Ureter (tissue), 1 donor: Measurements from ENCODE around the gene DNAJC17. TPM values are rescaled to one million over a fixed set of nuclear protein-coding genes. Genes with fewer than 3 reads are reported as not detected.

Source experiments
- DNase-seq: peaks from one replicate; pipeline ENCODE4 v3.0.0-alpha.2; 2020; ENCODE audit warnings: low spot score
- total RNA-seq: library from RNA; stranded (reverse); gene quantifications from one replicate; pipeline ENCODE4 v1.2.4, GENCODE V29; 2023
- donor health status: DM: yes; HTN: yes; CAD: no.

Gene DNAJC17
- total RNA-seq, 1 donor from 2014 or later, result 51.3 TPM

GRCh38 chr15:40743485-40743901 lies 63.8 kb downstream of the DNAJC17 start:
- DNase-seq, result no peak

GRCh38 chr15:40739854-40740253 lies 67.4 kb downstream of the DNAJC17 start:
- no peak for DNase-seq

- DNase-seq, result no peak
These were observed 68.2 kb downstream of the DNAJC17 start for GRCh38 chr15:40739047-40739446.

- no peak for DNase-seq
These were observed 70.2 kb downstream of the DNAJC17 start for GRCh38 chr15:40737048-40737447.

GRCh38 chr15:40736575-40736974 lies 70.7 kb downstream of the DNAJC17 start:
- no peak for DNase-seq

GRCh38 chr15:40731034-40731433 lies 76.2 kb downstream of the DNAJC17 start:
- no peak for DNase-seq

- no peak for DNase-seq
These were observed 83.4 kb downstream of the DNAJC17 start for GRCh38 chr15:40723919-40724318.

GRCh38 chr15:40722934-40723333 lies 84.3 kb downstream of the DNAJC17 start:
- no peak for DNase-seq

GRCh38 chr15:40722354-40722753 lies 84.9 kb downstream of the DNAJC17 start:
- no peak for DNase-seq

- DNase-seq, result no peak
These were observed 85.6 kb downstream of the DNAJC17 start for GRCh38 chr15:40721701-40722100.

- DNase-seq, result no peak
These were observed 91.1 kb downstream of the DNAJC17 start for GRCh38 chr15:40716165-40716564.

Other genes with a start within 250 kb of the DNAJC17 start
- gene CCDC32, start 242.4 kb downstream of the DNAJC17 start, total RNA-seq, result 28.9 TPM
- 8.4 TPM for gene RPUSD2, start 238.2 kb downstream of the DNAJC17 start, total RNA-seq
- 1.2 TPM for gene KNL1, start 213.2 kb downstream of the DNAJC17 start, total RNA-seq
- gene RAD51, start 112.3 kb downstream of the DNAJC17 start, total RNA-seq, result 0.68 TPM
- gene RMDN3, start 52.2 kb downstream of the DNAJC17 start, total RNA-seq, result 34.6 TPM
- 7.4 TPM for gene GCHFR, start 43.4 kb downstream of the DNAJC17 start, total RNA-seq
- 0.52 TPM for gene C15orf62, start 37.5 kb downstream of the DNAJC17 start, total RNA-seq
- gene ZFYVE19, start 384 bp downstream of the DNAJC17 start, total RNA-seq, result 26.0 TPM
- not detected for gene PPP1R14D, start 21.2 kb upstream of the DNAJC17 start, total RNA-seq
- 138 TPM for gene SPINT1, start 36.6 kb upstream of the DNAJC17 start, total RNA-seq
- 31.4 TPM for gene RHOV, start 66.8 kb upstream of the DNAJC17 start, total RNA-seq
- gene VPS18, start 87.0 kb upstream of the DNAJC17 start, total RNA-seq, result 30.0 TPM
- gene DLL4, start 121.9 kb upstream of the DNAJC17 start, total RNA-seq, result 15.2 TPM
- 9.2 TPM for gene CHAC1, start 146.0 kb upstream of the DNAJC17 start, total RNA-seq